Measurements from ENCODE around the gene ALPK3. TPM values are rescaled to one million over a fixed set of nuclear protein-coding genes. Genes with fewer than 3 reads are reported as not detected.

Gene ALPK3
- total RNA-seq, 1 experiment from 2014 or later, result 17.7 TPM

GRCh38 chr15:84805221-84805620 lies 11.9 kb upstream of the ALPK3 start:
- H3K27me3 Mint-ChIP-seq (ENCODE audit: low read depth), result no peaks in the 10 kb centered on the region
- Histone ChIP-seq H3K9ac (ENCODE audit: extremely low read depth, insufficient read length, low read length) (no peak overlapping the region), H3K23ac (ENCODE audit: insufficient read length, low read depth, low read length) (no peak overlapping the region), H2AK5ac (ENCODE audit: insufficient read length, low read length) (no peak overlapping the region), H2AFZ (ENCODE audit: low read length) (no peak overlapping the region), H2BK12ac (ENCODE audit: insufficient read length, low read depth, low read length) (no peak overlapping the region), H3K79me2 (ENCODE audit: insufficient read depth, low read length) (no peaks in the 10 kb centered on the region), H3K9me3 (ENCODE audit: control insufficient read depth, low read depth, low read length) (no peaks in the 10 kb centered on the region), H3K4ac (ENCODE audit: low read depth, low read length) (no peak overlapping the region), H4K20me1 (ENCODE audit: control insufficient read depth, insufficient read depth, insufficient read length) (no peaks in the 10 kb centered on the region), H2BK20ac (ENCODE audit: low read depth, low read length, poor library complexity, severe bottlenecking) (no peak overlapping the region), H2BK120ac (ENCODE audit: low read depth, low read length, poor library complexity, severe bottlenecking) (no peak overlapping the region), H3K27ac (ENCODE audit: insufficient read length, low read depth, low read length) (no peak overlapping the region), H3K14ac (ENCODE audit: insufficient read depth, low read length) (no peak overlapping the region), H4K91ac (ENCODE audit: insufficient read length, low read depth, low read length) (no peak overlapping the region), H4K8ac (replicated peaks; ENCODE audit: insufficient read length, low read depth, low read length) (no peak overlapping the region), H3K79me1 (ENCODE audit: insufficient read depth, low read depth, low read length, poor library complexity, severe bottlenecking) (no peaks in the 10 kb centered on the region), H3K56ac (ENCODE audit: insufficient read length, low read depth, low read length) (no peak overlapping the region), H4K5ac (ENCODE audit: insufficient read length, low read depth, low read length) (no peak overlapping the region), H2BK15ac (ENCODE audit: low read depth, low read length) (no peak overlapping the region), H3K4me2 (ENCODE audit: insufficient read depth, insufficient read length, low read length) (no peak overlapping the region), H3T11ph (ENCODE audit: low read length) (no peak overlapping the region), H3K18ac (ENCODE audit: insufficient read length, low read depth, low read length) (no peak overlapping the region), H3K23me2 (ENCODE audit: insufficient read length, low read depth, low read length, poor library complexity, severe bottlenecking) (no peaks in the 10 kb centered on the region), H2BK5ac (ENCODE audit: insufficient read length, low read length) (no peak overlapping the region), H3K27me3 (ENCODE audit: insufficient read depth, low read length) (no peaks in the 10 kb centered on the region), H3K4me1 (ENCODE audit: insufficient read depth, low read length) (no peaks in the 10 kb centered on the region)
- no CpG with 5 or more reads among the region's 1 CpG for WGBS (ENCODE audit: extremely low coverage, insufficient read length, low lambda C conversion rate)
- H3K4me1 Mint-ChIP-seq, result no peaks in the 10 kb centered on the region; a peak in 1 of 4 replicates
- H3K4me3 Mint-ChIP-seq, result no peak overlapping the region
- no peak overlapping the region for H3K27ac Mint-ChIP-seq
- no peak for TF ChIP-seq CTCF (conservative IDR thresholded peaks at IDR 0.05)
- no peaks in the 10 kb centered on the region for H3K9me3 Mint-ChIP-seq
- H3K36me3 Mint-ChIP-seq (ENCODE audit: insufficient read depth in 1 of 3, low read depth in 3 of 3), result peaks cover 4 to 28% (median 22%) of the 10 kb centered on the region in 3 experiments; a peak in 6 of 7 replicates
- no peak for DNase-seq

All from H9 (cell line).